H9 (cell line): ENCODE results near the gene CFAP299. TPM values are rescaled to one million over a fixed set of nuclear protein-coding genes. Genes with fewer than 3 reads are reported as not detected.

Experiments
- DNase-seq: peaks from one replicate; pipeline ENCODE4 v3.0.0-alpha.2; 2017
- H2AFZ ChIP-seq: one replicate; pipeline ENCODE4 v1.6.1; 2013; ENCODE audit warnings: mild to moderate bottlenecking, low read length, control low read depth, moderate library complexity
- H2AK5ac ChIP-seq: 2 replicates; pipeline ENCODE4 v1.6.1; 2013; ENCODE audit warnings: low read length, control low read depth, mixed read lengths; ENCODE audit not compliant: insufficient read length
- H2BK120ac ChIP-seq: one replicate; pipeline ENCODE4 v1.6.1; 2013; ENCODE audit warnings: low read depth, mild to moderate bottlenecking, low read length, control low read depth, inconsistent platforms; ENCODE audit not compliant: poor library complexity, severe bottlenecking
- H2BK12ac ChIP-seq: 2 replicates; pipeline ENCODE4 v1.6.1; 2013; ENCODE audit warnings: low read length, control low read depth, mixed read lengths, low read depth; ENCODE audit not compliant: insufficient read length
- H2BK15ac ChIP-seq: 2 replicates; pipeline ENCODE4 v1.6.1; 2013; ENCODE audit warnings: low read depth, low read length, control low read depth
- H2BK20ac ChIP-seq: one replicate; pipeline ENCODE4 v1.6.1; 2013; ENCODE audit warnings: low read depth, mild to moderate bottlenecking, low read length, control low read depth, inconsistent platforms; ENCODE audit not compliant: poor library complexity, severe bottlenecking
- H2BK5ac ChIP-seq: 2 replicates; pipeline ENCODE4 v1.6.1; 2013; ENCODE audit warnings: low read length, control low read depth, mixed read lengths; ENCODE audit not compliant: insufficient read length
- H3K14ac ChIP-seq: 2 replicates; pipeline ENCODE4 v1.6.1; 2013; ENCODE audit warnings: low read length, control low read depth; ENCODE audit not compliant: insufficient read depth
- H3K18ac ChIP-seq: 2 replicates; pipeline ENCODE4 v1.6.1; 2013; ENCODE audit warnings: low read depth, mild to moderate bottlenecking, mixed read lengths, low read length, control low read depth; ENCODE audit not compliant: insufficient read length
- H3K23ac ChIP-seq: 2 replicates; pipeline ENCODE4 v1.6.1; 2013; ENCODE audit warnings: low read length, control low read depth, mixed read lengths, low read depth; ENCODE audit not compliant: insufficient read length
- H3K23me2 ChIP-seq: 2 replicates; pipeline ENCODE4 v1.6.1; 2013; ENCODE audit warnings: low read depth, mild to moderate bottlenecking, mixed read lengths, low read length, control low read depth; ENCODE audit not compliant: insufficient read length, poor library complexity, severe bottlenecking
- H3K27ac ChIP-seq: 2 replicates; pipeline ENCODE4 v1.5.1; 2013; ENCODE audit warnings: low read length, control low read depth, mixed read lengths, low read depth; ENCODE audit not compliant: insufficient read length
- H3K27me3 ChIP-seq: 2 replicates; pipeline ENCODE4 v1.6.1; 2013; ENCODE audit warnings: low read length, control low read depth, inconsistent platforms; ENCODE audit not compliant: insufficient read depth
- H3K4ac ChIP-seq: 2 replicates; pipeline ENCODE4 v1.6.1; 2013; ENCODE audit warnings: low read depth, mild to moderate bottlenecking, control low read depth, inconsistent platforms, low read length, moderate library complexity
- H3K4me1 ChIP-seq: 2 replicates; pipeline ENCODE4 v1.6.1; 2013; ENCODE audit warnings: low read length, control low read depth, inconsistent platforms; ENCODE audit not compliant: insufficient read depth
- H3K4me2 ChIP-seq: 2 replicates; pipeline ENCODE4 v1.6.1; 2013; ENCODE audit warnings: low read length, control low read depth, mixed read lengths; ENCODE audit not compliant: insufficient read length, insufficient read depth
- H3K56ac ChIP-seq: 2 replicates; pipeline ENCODE4 v1.6.1; 2013; ENCODE audit warnings: low read depth, mild to moderate bottlenecking, mixed read lengths, low read length, control low read depth; ENCODE audit not compliant: insufficient read length
- H3K79me1 ChIP-seq: 2 replicates; pipeline ENCODE4 v1.6.1; 2013; ENCODE audit warnings: low read depth, mild to moderate bottlenecking, moderate library complexity, low read length, control low read depth, inconsistent platforms; ENCODE audit not compliant: insufficient read depth, poor library complexity, severe bottlenecking
- H3K79me2 ChIP-seq: 2 replicates; pipeline ENCODE4 v1.6.1; 2013; ENCODE audit warnings: low read length, control low read depth, inconsistent platforms; ENCODE audit not compliant: insufficient read depth
- H3K9ac ChIP-seq: 2 replicates; pipeline ENCODE4 v1.6.1; 2013; ENCODE audit warnings: low read length, control low read depth, mixed read lengths; ENCODE audit not compliant: insufficient read length; ENCODE audit errors: extremely low read depth
- H3K9me3 ChIP-seq: one replicate; pipeline ENCODE4 v1.6.1; 2013; ENCODE audit warnings: low read depth, low read length, inconsistent platforms; ENCODE audit not compliant: control insufficient read depth
- H3T11ph ChIP-seq: one replicate; pipeline ENCODE4 v1.6.1; 2013; ENCODE audit warnings: mild to moderate bottlenecking, low read length, control low read depth, inconsistent platforms
- H4K20me1 ChIP-seq: one replicate; pipeline ENCODE4 v1.6.1; 2013; ENCODE audit not compliant: control insufficient read depth, insufficient read length, insufficient read depth
- H4K5ac ChIP-seq: 2 replicates; pipeline ENCODE4 v1.6.1; 2013; ENCODE audit warnings: low read depth, mild to moderate bottlenecking, mixed read lengths, low read length, control low read depth; ENCODE audit not compliant: insufficient read length
- H4K8ac ChIP-seq: replicated peaks from 2 replicates; pipeline ENCODE4 v1.6.1; 2013; ENCODE audit warnings: low read length, control low read depth, mixed read lengths, low read depth; ENCODE audit not compliant: insufficient read length
- H4K91ac ChIP-seq: 2 replicates; pipeline ENCODE4 v1.6.1; 2013; ENCODE audit warnings: low read depth, mild to moderate bottlenecking, moderate library complexity, mixed read lengths, low read length, control low read depth; ENCODE audit not compliant: insufficient read length
- H3K27ac Mint-ChIP-seq, 3 experiments: 2 replicates in 2 of 3; 3 replicates in 1 of 3; pipeline ENCODE4 v1.8.0; 2020 to 2021; ENCODE audit warnings: mixed read lengths in 3 of 3, mild to moderate bottlenecking in 1 of 3, moderate library complexity in 1 of 3
- H3K27me3 Mint-ChIP-seq: 2 replicates; pipeline ENCODE4 v1.8.0; 2021; ENCODE audit warnings: low read depth, mild to moderate bottlenecking, moderate library complexity, mixed read lengths
- H3K36me3 Mint-ChIP-seq, 3 experiments: 2 replicates in 2 of 3; 3 replicates in 1 of 3; pipeline ENCODE4 v1.8.0; 2020 to 2021; ENCODE audit warnings: low read depth in 3 of 3, mixed read lengths in 3 of 3; ENCODE audit not compliant: insufficient read depth in 1 of 3
- H3K4me1 Mint-ChIP-seq, 2 experiments: 2 replicates each; pipeline ENCODE4 v1.8.0; 2020; ENCODE audit warnings: mixed read lengths in 2 of 2
- H3K4me3 Mint-ChIP-seq, 2 experiments: 2 replicates in 1 of 2; 3 replicates in 1 of 2; pipeline ENCODE4 v1.8.0; 2020 to 2021; ENCODE audit warnings: mild to moderate bottlenecking in 2 of 2, mixed read lengths in 2 of 2, moderate library complexity in 1 of 2
- H3K9me3 Mint-ChIP-seq, 2 experiments: 2 replicates in 1 of 2; 3 replicates in 1 of 2; pipeline ENCODE4 v1.8.0; 2020; ENCODE audit warnings: mild to moderate bottlenecking in 2 of 2, mixed read lengths in 2 of 2, moderate library complexity in 1 of 2
- WGBS: extraction: QIAGEN DNeasy Blood & Tissue Kit; methylation state at CpG from one replicate; pipeline ENCODE4 v1.1.7; 2013; ENCODE audit warnings: missing lambda C conversion rate, low lambda C conversion rate, mixed read lengths; ENCODE audit not compliant: insufficient read length; ENCODE audit errors: extremely low coverage; 5-methylcytosine and 5-hydroxymethylcytosine counted together
- total RNA-seq: library from RNA; stranded (reverse); gene quantifications from 2 replicates; pipeline ENCODE4 v1.2.1, GENCODE V29; 2021
- TF ChIP-seq, protein P1 (sequence below): fragments of 200-600 bp; sonication (generic); conservative IDR thresholded peaks from 3 replicates; pipeline ENCODE4 v1.8.0; 2021; ENCODE audit warnings: antibody characterized with exemption, mild to moderate bottlenecking

Gene CFAP299
- total RNA-seq, 1 experiment from 2014 or later: not detected

DNA sequence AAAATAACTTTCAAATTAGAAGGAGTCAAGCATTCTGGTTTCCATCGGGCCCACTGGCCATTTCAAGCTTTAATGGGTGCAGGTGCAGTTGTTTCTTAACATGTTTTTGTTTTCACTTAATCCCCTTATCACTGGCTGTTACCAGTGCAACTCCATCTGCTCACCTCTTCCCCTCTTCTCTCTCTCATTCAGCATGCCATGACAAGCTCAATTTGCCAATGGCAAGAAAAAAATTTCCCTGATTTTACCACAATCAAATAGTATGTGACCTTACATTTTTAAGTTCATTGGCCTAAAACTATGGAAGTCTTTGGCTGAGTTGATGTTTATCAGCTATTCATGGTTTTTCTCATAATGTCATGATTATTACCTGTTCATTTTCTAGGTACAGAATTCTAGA lies 395.9 kb downstream of the CFAP299 start:
- H4K5ac ChIP-seq: no peak overlapping the region
- no peaks in the 10 kb centered on the region for H3K79me2 ChIP-seq
- TF ChIP-seq, protein P1, sequence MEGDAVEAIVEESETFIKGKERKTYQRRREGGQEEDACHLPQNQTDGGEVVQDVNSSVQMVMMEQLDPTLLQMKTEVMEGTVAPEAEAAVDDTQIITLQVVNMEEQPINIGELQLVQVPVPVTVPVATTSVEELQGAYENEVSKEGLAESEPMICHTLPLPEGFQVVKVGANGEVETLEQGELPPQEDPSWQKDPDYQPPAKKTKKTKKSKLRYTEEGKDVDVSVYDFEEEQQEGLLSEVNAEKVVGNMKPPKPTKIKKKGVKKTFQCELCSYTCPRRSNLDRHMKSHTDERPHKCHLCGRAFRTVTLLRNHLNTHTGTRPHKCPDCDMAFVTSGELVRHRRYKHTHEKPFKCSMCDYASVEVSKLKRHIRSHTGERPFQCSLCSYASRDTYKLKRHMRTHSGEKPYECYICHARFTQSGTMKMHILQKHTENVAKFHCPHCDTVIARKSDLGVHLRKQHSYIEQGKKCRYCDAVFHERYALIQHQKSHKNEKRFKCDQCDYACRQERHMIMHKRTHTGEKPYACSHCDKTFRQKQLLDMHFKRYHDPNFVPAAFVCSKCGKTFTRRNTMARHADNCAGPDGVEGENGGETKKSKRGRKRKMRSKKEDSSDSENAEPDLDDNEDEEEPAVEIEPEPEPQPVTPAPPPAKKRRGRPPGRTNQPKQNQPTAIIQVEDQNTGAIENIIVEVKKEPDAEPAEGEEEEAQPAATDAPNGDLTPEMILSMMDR: no peak
- no peak overlapping the region for H3K27ac ChIP-seq
- DNase-seq: no peak
- H3K14ac ChIP-seq: no peak overlapping the region
- no peak overlapping the region for H2BK20ac ChIP-seq
- no peaks in the 10 kb centered on the region for H3K23me2 ChIP-seq
- H3T11ph ChIP-seq: no peak overlapping the region
- Mint-ChIP-seq H3K36me3 (no peaks in the 10 kb centered on the region), H3K27me3 (peaks cover 7% of the 10 kb centered on the region), H3K4me3 (no peak overlapping the region), H3K27ac (no peak overlapping the region), H3K9me3 (no peaks in the 10 kb centered on the region; a peak in 2 of 5 replicates), H3K4me1 (no peaks in the 10 kb centered on the region)
- no peak overlapping the region for H3K9ac ChIP-seq
- no peaks in the 10 kb centered on the region for H4K20me1 ChIP-seq
- H3K56ac ChIP-seq: no peak overlapping the region
- no peaks in the 10 kb centered on the region for H3K27me3 ChIP-seq
- H2BK15ac ChIP-seq: no peak overlapping the region
- no peak overlapping the region for H2BK12ac ChIP-seq
- no peak overlapping the region for H2BK120ac ChIP-seq
- H4K91ac ChIP-seq: no peak overlapping the region
- WGBS: no CpG with 5 or more reads among the region's 1 CpG
- H2BK5ac ChIP-seq: no peak overlapping the region
- no peak overlapping the region for H3K4ac ChIP-seq
- no peak overlapping the region for H2AFZ ChIP-seq
- no peak overlapping the region for H3K4me2 ChIP-seq
- H2AK5ac ChIP-seq: no peak overlapping the region
- H3K23ac ChIP-seq: no peak overlapping the region
- H4K8ac ChIP-seq: no peak overlapping the region
- no peaks in the 10 kb centered on the region for H3K4me1 ChIP-seq
- no peaks in the 10 kb centered on the region for H3K79me1 ChIP-seq
- no peak overlapping the region for H3K18ac ChIP-seq
- H3K9me3 ChIP-seq: no peaks in the 10 kb centered on the region
